Dermis microvascular lymphatic vessel endothelial cell (primary cell): ENCODE measurements around the gene DOCK8. TPM values are rescaled to one million over a fixed set of nuclear protein-coding genes. Genes with fewer than 3 reads are reported as not detected.

ENCODE experiments used
- DNase-seq, 2 donors: peaks; one replicate each; pipeline versions ENCODE4 v3.0.0 to v3.0.0-alpha.2; 2010; ENCODE audit warnings: low read depth in 2 of 2
- total RNA-seq: library from RNA; depleted of rRNA; stranded (reverse); fragments of >200 nt; gene quantifications from 2 replicates; pipeline ENCODE4 v1.2.1, GENCODE V29; 2014

Gene DOCK8
- total RNA-seq, 1 donor from 2014 or later, result 4.4 TPM

GRCh38 chr9:489198-490197 is 274.8 kb downstream of the DOCK8 start:
- DNase-seq, result peak in 1 of 2 donors; percentile 16

GRCh38 chr9:494764-495163 is 280.1 kb downstream of the DOCK8 start:
- no peak for DNase-seq

GRCh38 chr9:495739-496138 is 281.1 kb downstream of the DOCK8 start:
- DNase-seq, result no peak

GRCh38 chr9:503326-503725 is 288.7 kb downstream of the DOCK8 start:
- DNase-seq, result no peak

GRCh38 chr9:503881-504852 is 289.5 kb downstream of the DOCK8 start, which contains the start of gene KANK1:
KANK1 (plus strand) TSS chr9:504695.
- peak; percentile 27 to 62 for DNase-seq

GRCh38 chr9:504921-505740 is 290.5 kb downstream of the DOCK8 start:
- peak in 1 of 2 donors; percentile 6 for DNase-seq

- DNase-seq, result no peak
These were observed 291.0 kb downstream of the DOCK8 start for GRCh38 chr9:505741-506059.

GRCh38 chr9:506281-506680 is 291.6 kb downstream of the DOCK8 start:
- no peak for DNase-seq

- no peak for DNase-seq
These were observed 297.2 kb downstream of the DOCK8 start for GRCh38 chr9:511861-512260.

- DNase-seq, result no peak
These were observed 298.0 kb downstream of the DOCK8 start for GRCh38 chr9:512555-513272.

Other genes with a start within 250 kb of the DOCK8 start
- gene WASHC1, start 185.4 kb upstream of the DOCK8 start, total RNA-seq, result 4.5 and 4.9 TPM in 2 replicates
- 0.13 TPM in 2 replicates for gene FOXD4, start 96.4 kb upstream of the DOCK8 start, total RNA-seq
- gene ZNG1A, start 35.8 kb upstream of the DOCK8 start, total RNA-seq, result 18.2 and 21.1 TPM in 2 replicates